C4-2B (cell line): ENCODE measurements around the gene CAMTA1.
"Not testable (repeated sequence)": the region's sequence is repeated elsewhere in the genome, so short reads cannot be mapped to it uniquely, and the experiment has no call there.

ENCODE experiments used
- H3K27ac ChIP-seq: fragments of 450-650 bp; 2 replicates; pipeline ENCODE4 v1.5.1; 2017
- CTCF ChIP-seq: fragments of 450-650 bp; conservative IDR thresholded peaks from 2 replicates; pipeline ENCODE4 v1.5.1; 2017; ENCODE audit warnings: mild to moderate bottlenecking
- ZFX ChIP-seq: fragments of 450-650 bp; IDR thresholded peaks from 2 replicates; pipeline ENCODE4 v1.6.1; 2017

The CAMTA1 gene

GRCh38 chr1:7375329-7375728 lies 590.1 kb downstream of the CAMTA1 start:
- TF ChIP-seq CTCF: no peak
- TF ChIP-seq ZFX: no peak
- no peak overlapping the region for H3K27ac ChIP-seq

- TF ChIP-seq CTCF (no peak), ZFX (no peak)
- H3K27ac ChIP-seq: no peak overlapping the region
These were observed 590.8 kb downstream of the CAMTA1 start for GRCh38 chr1:7375781-7376660.

GRCh38 chr1:7376676-7377075 lies 591.4 kb downstream of the CAMTA1 start:
- H3K27ac ChIP-seq: no peak overlapping the region
- TF ChIP-seq ZFX (no peak), CTCF (no peak)

- TF ChIP-seq CTCF (no peak), ZFX (no peak)
- no peak overlapping the region for H3K27ac ChIP-seq
These were observed 593.3 kb downstream of the CAMTA1 start for GRCh38 chr1:7378346-7379130.

- TF ChIP-seq ZFX (no peak), CTCF (no peak)
- peak overlapping the region; percentile 4; the same call in 1 of the 2 replicates for H3K27ac ChIP-seq
These were observed 594.3 kb downstream of the CAMTA1 start for GRCh38 chr1:7379441-7379971.

- H3K27ac ChIP-seq: not testable (repeated sequence)
These were observed 594.8 kb downstream of the CAMTA1 start for GRCh38 chr1:7380068-7380467.

DNA sequence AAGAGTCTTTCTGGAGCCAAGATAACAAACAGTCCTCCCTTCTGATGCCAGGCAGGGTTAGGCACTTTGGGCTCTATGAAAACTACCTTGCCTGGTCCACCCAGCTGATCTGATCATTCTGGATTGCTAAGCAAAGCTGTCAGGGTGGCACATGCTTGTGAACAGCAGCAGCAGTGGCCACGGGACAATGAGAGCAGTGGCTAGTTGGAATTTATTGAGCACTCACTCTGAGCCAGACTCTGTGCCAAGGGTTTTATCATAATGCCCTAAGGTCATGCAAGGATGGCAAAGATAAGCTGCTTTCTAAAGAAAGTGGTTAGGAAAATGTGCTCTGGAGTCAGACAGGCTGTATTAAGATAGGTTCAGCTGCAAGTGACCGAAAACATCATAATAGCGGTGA lies 595.5 kb downstream of the CAMTA1 start:
- TF ChIP-seq ZFX (no peak), CTCF (no peak)
- H3K27ac ChIP-seq: no peak overlapping the region

DNA sequence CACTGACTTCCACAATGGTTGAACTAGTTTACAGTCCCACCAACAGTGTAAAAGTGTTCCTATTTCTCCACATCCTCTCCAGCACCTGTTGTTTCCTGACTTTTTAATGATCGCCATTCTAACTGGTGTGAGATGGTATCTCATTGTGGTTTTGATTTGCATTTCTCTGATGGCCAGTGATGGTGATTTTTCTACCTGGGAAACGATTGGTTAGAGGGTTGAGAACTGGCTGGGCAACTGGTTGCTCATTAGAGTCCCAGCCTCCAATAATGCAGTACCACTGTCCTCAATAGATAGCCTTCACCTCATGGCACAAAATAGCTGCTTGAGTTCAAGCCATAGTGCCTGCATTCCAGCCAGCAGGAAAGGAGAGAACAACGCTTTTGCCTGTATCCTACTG lies 596.5 kb downstream of the CAMTA1 start:
- not testable (repeated sequence) for H3K27ac ChIP-seq
